Nephron (organoid): Measurements from ENCODE around the gene INSR.

Experiments
- H3K27ac Mint-ChIP-seq, 3 experiments: 2 replicates each; pipeline ENCODE4 v1.8.0; 2020; ENCODE audit warnings: mixed read lengths in 3 of 3, mild to moderate bottlenecking in 2 of 3, moderate library complexity in 1 of 3
- H3K27me3 Mint-ChIP-seq: 2 replicates; pipeline ENCODE4 v1.8.0; 2021; ENCODE audit warnings: low read depth, mild to moderate bottlenecking, moderate library complexity, mixed read lengths
- H3K36me3 Mint-ChIP-seq: 2 replicates; pipeline ENCODE4 v1.8.0; 2020; ENCODE audit warnings: low read depth, mixed read lengths
- H3K4me1 Mint-ChIP-seq: 2 replicates; pipeline ENCODE4 v1.8.0; 2020; ENCODE audit warnings: mixed read lengths
- H3K4me3 Mint-ChIP-seq, 3 experiments: 2 replicates each; pipeline ENCODE4 v1.8.0; 2020; ENCODE audit warnings: mild to moderate bottlenecking in 3 of 3, mixed read lengths in 3 of 3, moderate library complexity in 2 of 3
- H3K9me3 Mint-ChIP-seq: 2 replicates; pipeline ENCODE4 v1.8.0; 2020; ENCODE audit warnings: mixed read lengths
- TF ChIP-seq, protein P1 (sequence below), 3 experiments: fragments of 200-600 bp; sonication (generic); IDR thresholded peaks; one replicate each; pipeline ENCODE4 v1.5.0; 2021; ENCODE audit warnings: antibody characterized with exemption in 3 of 3; ENCODE audit not compliant: unreplicated experiment in 3 of 3

Gene INSR

GRCh38 chr19:7246601-7247000 is 47.6 kb downstream of the INSR start:
- TF ChIP-seq, protein P1, sequence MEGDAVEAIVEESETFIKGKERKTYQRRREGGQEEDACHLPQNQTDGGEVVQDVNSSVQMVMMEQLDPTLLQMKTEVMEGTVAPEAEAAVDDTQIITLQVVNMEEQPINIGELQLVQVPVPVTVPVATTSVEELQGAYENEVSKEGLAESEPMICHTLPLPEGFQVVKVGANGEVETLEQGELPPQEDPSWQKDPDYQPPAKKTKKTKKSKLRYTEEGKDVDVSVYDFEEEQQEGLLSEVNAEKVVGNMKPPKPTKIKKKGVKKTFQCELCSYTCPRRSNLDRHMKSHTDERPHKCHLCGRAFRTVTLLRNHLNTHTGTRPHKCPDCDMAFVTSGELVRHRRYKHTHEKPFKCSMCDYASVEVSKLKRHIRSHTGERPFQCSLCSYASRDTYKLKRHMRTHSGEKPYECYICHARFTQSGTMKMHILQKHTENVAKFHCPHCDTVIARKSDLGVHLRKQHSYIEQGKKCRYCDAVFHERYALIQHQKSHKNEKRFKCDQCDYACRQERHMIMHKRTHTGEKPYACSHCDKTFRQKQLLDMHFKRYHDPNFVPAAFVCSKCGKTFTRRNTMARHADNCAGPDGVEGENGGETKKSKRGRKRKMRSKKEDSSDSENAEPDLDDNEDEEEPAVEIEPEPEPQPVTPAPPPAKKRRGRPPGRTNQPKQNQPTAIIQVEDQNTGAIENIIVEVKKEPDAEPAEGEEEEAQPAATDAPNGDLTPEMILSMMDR (IDR thresholded peaks at IDR 0.05; ENCODE audit: unreplicated experiment in 3 of 3) = no peak
- H3K27ac Mint-ChIP-seq = no peak overlapping the region
- H3K4me1 Mint-ChIP-seq = peaks cover 9% of the 10 kb centered on the region
- H3K36me3 Mint-ChIP-seq = peaks cover 16% of the 10 kb centered on the region
- no peak overlapping the region for H3K4me3 Mint-ChIP-seq
- no peaks in the 10 kb centered on the region for H3K27me3 Mint-ChIP-seq
- peaks cover 3% of the 10 kb centered on the region for H3K9me3 Mint-ChIP-seq

- H3K27ac Mint-ChIP-seq = no peak overlapping the region
- H3K4me3 Mint-ChIP-seq = no peak overlapping the region
- peaks cover 21% of the 10 kb centered on the region for H3K36me3 Mint-ChIP-seq
- TF ChIP-seq, protein P1 (IDR thresholded peaks at IDR 0.05; ENCODE audit: unreplicated experiment in 3 of 3) = no peak
- peaks cover 14% of the 10 kb centered on the region for H3K4me1 Mint-ChIP-seq
- no peaks in the 10 kb centered on the region for H3K27me3 Mint-ChIP-seq
- peaks cover 5% of the 10 kb centered on the region for H3K9me3 Mint-ChIP-seq
Observed at GRCh38 chr19:7242601-7243258, 51.5 kb downstream of the INSR start.

GRCh38 chr19:7238051-7238450 is 56.2 kb downstream of the INSR start:
- H3K9me3 Mint-ChIP-seq = peaks cover 2% of the 10 kb centered on the region
- H3K36me3 Mint-ChIP-seq = peaks cover 11% of the 10 kb centered on the region
- peak overlapping the region; percentile 22 to 91 (median 73) for H3K27ac Mint-ChIP-seq
- H3K4me3 Mint-ChIP-seq = no peak overlapping the region
- H3K4me1 Mint-ChIP-seq = peaks cover 14% of the 10 kb centered on the region
- TF ChIP-seq, protein P1 (IDR thresholded peaks at IDR 0.05; ENCODE audit: unreplicated experiment in 3 of 3) = no peak
- H3K27me3 Mint-ChIP-seq = no peaks in the 10 kb centered on the region

- H3K36me3 Mint-ChIP-seq = peaks cover 11% of the 10 kb centered on the region
- TF ChIP-seq, protein P1 (IDR thresholded peaks at IDR 0.05; ENCODE audit: unreplicated experiment in 3 of 3) = no peak
- no peak overlapping the region for H3K4me3 Mint-ChIP-seq
- peaks cover 15% of the 10 kb centered on the region for H3K4me1 Mint-ChIP-seq
- H3K9me3 Mint-ChIP-seq = peaks cover 2% of the 10 kb centered on the region
- no peaks in the 10 kb centered on the region for H3K27me3 Mint-ChIP-seq
- no peak overlapping the region for H3K27ac Mint-ChIP-seq
Observed at GRCh38 chr19:7236153-7236552, 58.1 kb downstream of the INSR start.

- Mint-ChIP-seq H3K36me3 (no peaks in the 10 kb centered on the region), H3K27ac (no peak overlapping the region), H3K9me3 (no peaks in the 10 kb centered on the region), H3K4me1 (peaks cover 20% of the 10 kb centered on the region), H3K27me3 (no peaks in the 10 kb centered on the region), H3K4me3 (no peak overlapping the region)
- TF ChIP-seq, protein P1 (IDR thresholded peaks at IDR 0.05; ENCODE audit: unreplicated experiment in 3 of 3) = no peak
Observed at GRCh38 chr19:7230826-7231225, 63.4 kb downstream of the INSR start.

GRCh38 chr19:7229735-7230134 is 64.5 kb downstream of the INSR start:
- Mint-ChIP-seq H3K4me1 (peaks cover 22% of the 10 kb centered on the region), H3K27ac (no peak overlapping the region), H3K9me3 (no peaks in the 10 kb centered on the region), H3K4me3 (no peak overlapping the region), H3K27me3 (no peaks in the 10 kb centered on the region), H3K36me3 (no peaks in the 10 kb centered on the region)
- TF ChIP-seq, protein P1 (IDR thresholded peaks at IDR 0.05; ENCODE audit: unreplicated experiment in 3 of 3) = no peak
